Loucy (cell line): ENCODE measurements around the gene PLD5.

Experiments
- H2AFZ ChIP-seq: fragments of 200-600 bp; sonication (generic); 2 replicates; pipeline ENCODE4 v1.6.0; 2016; ENCODE audit warnings: antibody characterized with exemption, mild to moderate bottlenecking, low read length, moderate library complexity
- H3F3A ChIP-seq: fragments of 200-600 bp; 2 replicates; pipeline ENCODE4 v1.6.0; 2016; ENCODE audit warnings: antibody characterized with exemption, low read depth, mild to moderate bottlenecking
- H3K27me3 ChIP-seq: fragments of 200-600 bp; sonication (generic); 2 replicates; pipeline ENCODE4 v1.6.1; 2014; ENCODE audit warnings: low read length, mild to moderate bottlenecking; ENCODE audit not compliant: insufficient read depth, poor library complexity, severe bottlenecking
- H3K36me3 ChIP-seq: fragments of 200-600 bp; sonication (generic); 2 replicates; pipeline ENCODE4 v1.6.1; 2016; ENCODE audit warnings: low read length; ENCODE audit not compliant: insufficient read depth
- H3K4me1 ChIP-seq: fragments of 200-600 bp; sonication (generic); 2 replicates; pipeline ENCODE4 v1.5.1; 2014; ENCODE audit warnings: low read length, mild to moderate bottlenecking; ENCODE audit not compliant: insufficient read depth, poor library complexity, severe bottlenecking
- H3K4me2 ChIP-seq: fragments of 200-600 bp; sonication (generic); 2 replicates; pipeline ENCODE4 v1.6.0; 2014; ENCODE audit warnings: antibody characterized with exemption, low read length, low read depth, mild to moderate bottlenecking; ENCODE audit not compliant: poor library complexity, severe bottlenecking
- H3K4me3 ChIP-seq: fragments of 200-600 bp; sonication (generic); 2 replicates; pipeline ENCODE4 v1.5.1; 2014; ENCODE audit warnings: low read length, mild to moderate bottlenecking, mixed read lengths; ENCODE audit not compliant: poor library complexity, severe bottlenecking
- H3K79me2 ChIP-seq: fragments of 200-600 bp; sonication (generic); 2 replicates; pipeline ENCODE4 v1.6.1; 2014; ENCODE audit warnings: low read length; ENCODE audit not compliant: insufficient read depth
- H3K9ac ChIP-seq: fragments of 200-600 bp; sonication (generic); 2 replicates; pipeline ENCODE4 v1.6.0; 2014; ENCODE audit warnings: mild to moderate bottlenecking, low read depth, low read length, moderate library complexity; ENCODE audit not compliant: poor library complexity, severe bottlenecking
- H3K9me2 ChIP-seq: fragments of 200-600 bp; sonication (generic); replicated peaks from 2 replicates; pipeline ENCODE4 v1.6.1; 2016; ENCODE audit warnings: low read depth, low read length, mixed read lengths
- H3K9me3 ChIP-seq: fragments of 200-600 bp; sonication (generic); 2 replicates; pipeline ENCODE4 v1.6.1; 2014; ENCODE audit warnings: mild to moderate bottlenecking, antibody characterized with exemption, low read length, low read depth; ENCODE audit not compliant: insufficient read depth
- H4K20me1 ChIP-seq: fragments of 200-600 bp; sonication (generic); 2 replicates; pipeline ENCODE4 v1.6.0; 2014; ENCODE audit warnings: antibody characterized with exemption, low read length, mild to moderate bottlenecking; ENCODE audit not compliant: insufficient read depth, poor library complexity, severe bottlenecking
- CTCF ChIP-seq: fragments of 200-600 bp; sonication (generic); conservative IDR thresholded peaks from 2 replicates; pipeline ENCODE4 v1.5.1; 2014; ENCODE audit warnings: mild to moderate bottlenecking, antibody characterized with exemption, low read length
- EZH2phosphoT487 ChIP-seq: fragments of 200-600 bp; IDR thresholded peaks from 2 replicates; pipeline ENCODE4 v1.6.1; 2018; ENCODE audit warnings: antibody characterized with exemption, mild to moderate bottlenecking, moderate library complexity, borderline replicate concordance

The PLD5 gene

DNA sequence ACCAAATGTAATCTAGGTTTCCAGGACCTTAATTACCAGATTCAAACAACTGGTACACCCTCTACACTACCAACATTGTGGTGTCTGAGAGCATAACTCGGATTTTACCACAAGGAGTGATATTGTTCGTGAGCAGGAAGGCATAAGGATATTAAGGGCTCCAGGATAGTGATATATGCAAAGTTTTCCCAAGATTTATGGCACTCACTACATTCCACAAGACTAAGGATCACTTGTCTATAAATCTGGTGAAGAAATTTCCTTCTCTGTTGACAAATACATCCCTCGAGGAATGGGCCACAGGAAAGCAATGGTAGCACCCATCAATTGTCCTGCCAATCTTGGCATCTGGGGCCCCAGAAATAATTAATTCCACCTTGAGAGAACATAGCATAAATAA lies 43.1 kb upstream of the PLD5 start:
- Histone ChIP-seq H2AFZ (no peak overlapping the region), H3K36me3 (no peaks in the 10 kb centered on the region), H3K4me3 (no peak overlapping the region), H3K4me1 (no peaks in the 10 kb centered on the region), H3K79me2 (no peaks in the 10 kb centered on the region), H3K9me2 (0 out of 2 replicates have a peak, but pooled peaks cover 3% of the 10 kb centered on the region), H3K9ac (no peak overlapping the region), H3K9me3 (no peaks in the 10 kb centered on the region; the same call in 1 of the 2 replicates), H3F3A (no peaks in the 10 kb centered on the region), H3K27me3 (no peaks in the 10 kb centered on the region), H4K20me1 (no peaks in the 10 kb centered on the region), H3K4me2 (no peak overlapping the region)
- TF ChIP-seq CTCF (no peak), EZH2phosphoT487 (no peak)

DNA sequence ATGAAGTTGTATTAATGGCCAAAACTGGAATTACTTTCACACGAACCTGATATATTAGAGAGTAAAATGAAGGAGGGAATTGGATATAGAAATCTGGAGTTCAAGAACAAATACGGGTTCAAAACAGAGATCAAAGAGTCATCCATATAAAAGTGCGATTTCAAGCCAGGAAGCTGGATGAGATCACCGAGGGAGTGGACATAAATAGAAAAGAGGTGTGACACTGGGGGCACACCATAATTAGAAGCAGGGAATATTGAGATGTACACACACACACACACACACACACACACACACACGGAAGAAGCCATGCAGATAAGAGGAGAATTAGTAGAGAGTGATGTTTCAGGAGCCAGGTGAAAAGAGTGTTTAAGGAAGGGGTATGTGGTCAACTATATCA lies 32.3 kb upstream of the PLD5 start:
- Histone ChIP-seq H3K79me2 (no peaks in the 10 kb centered on the region), H3K36me3 (no peaks in the 10 kb centered on the region), H3K9me2 (no peaks in the 10 kb centered on the region), H3K4me1 (no peaks in the 10 kb centered on the region), H4K20me1 (no peaks in the 10 kb centered on the region), H3K9me3 (no peaks in the 10 kb centered on the region), H3K4me3 (no peak overlapping the region), H3K27me3 (no peaks in the 10 kb centered on the region), H2AFZ (no peak overlapping the region), H3F3A (no peaks in the 10 kb centered on the region), H3K4me2 (no peak overlapping the region), H3K9ac (no peak overlapping the region)
- TF ChIP-seq CTCF: no peak
- TF ChIP-seq EZH2phosphoT487: no peak

- H4K20me1 ChIP-seq: no peaks in the 10 kb centered on the region
- TF ChIP-seq EZH2phosphoT487 (no peak), CTCF (no peak)
- no peaks in the 10 kb centered on the region for H3F3A ChIP-seq
- H2AFZ ChIP-seq: no peak overlapping the region
- H3K79me2 ChIP-seq: no peaks in the 10 kb centered on the region
- no peak overlapping the region for H3K4me3 ChIP-seq
- H3K4me2 ChIP-seq: no peak overlapping the region
- H3K27me3 ChIP-seq: no peaks in the 10 kb centered on the region
- no peaks in the 10 kb centered on the region for H3K4me1 ChIP-seq
- H3K9me2 ChIP-seq: no peaks in the 10 kb centered on the region
- no peaks in the 10 kb centered on the region for H3K9me3 ChIP-seq
- no peaks in the 10 kb centered on the region for H3K36me3 ChIP-seq
- no peak overlapping the region for H3K9ac ChIP-seq
Observed at GRCh38 chr1:242556276-242556675, 31.8 kb upstream of the PLD5 start.
